ENCODE measurements around the gene FOXK2. TPM values are rescaled to one million over a fixed set of nuclear protein-coding genes. Genes with fewer than 3 reads are reported as not detected.

FOXK2 gene
- total and polyA plus RNA-seq, 2 of the 8 experiments (the other 6 are each of a cell fraction or from before 2014, with no cell fraction given), result 34.7 to 64.9 TPM

DNA sequence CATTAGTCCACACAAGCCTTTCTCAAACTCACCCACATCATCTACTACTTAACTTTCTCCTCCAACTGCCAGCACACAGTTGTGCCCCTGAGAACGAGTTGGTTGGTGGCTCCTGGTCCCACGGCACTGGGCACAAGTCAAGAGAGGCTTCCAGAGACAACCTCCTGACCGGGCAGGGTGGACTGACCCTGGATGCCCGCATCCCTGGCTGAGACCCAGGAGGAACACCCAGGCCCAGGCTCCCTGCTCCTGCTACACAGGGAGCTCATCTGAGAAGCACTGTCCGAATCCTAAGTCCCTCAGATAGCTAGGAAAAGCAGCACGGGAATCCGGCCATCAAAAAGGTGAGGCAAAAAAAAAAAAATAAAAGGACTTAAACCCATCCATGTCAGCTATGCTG is 99.7 kb downstream of the FOXK2 start:
- Histone ChIP-seq H4K91ac (replicated peaks; ENCODE audit: insufficient read length, low read length) (no peak overlapping the region), H3K23me2 (ENCODE audit: low read depth, low read length) (no peaks in the 10 kb centered on the region), H3K9ac (replicated peaks in 1 of 4; ENCODE audit: extremely low read depth in 1 of 4, low read depth in 3 of 4, low read length in 3 of 4) (no peak overlapping the region), H3K79me2 (ENCODE audit: control insufficient read depth in 1 of 2, insufficient read depth in 2 of 2, low read length in 2 of 2) (no peaks in the 10 kb centered on the region), H2BK120ac (replicated peaks; ENCODE audit: low read depth, low read length) (no peak overlapping the region), H3K4ac (replicated peaks; ENCODE audit: insufficient read length, low read depth, low read length) (no peak overlapping the region), H2BK5ac (ENCODE audit: low read depth, low read length) (no peak overlapping the region), H3K4me3 (ENCODE audit: extremely low read depth in 1 of 4, insufficient read depth in 2 of 4, low read depth in 3 of 4, low read length in 4 of 4) (no peak overlapping the region), H3K4me1 (replicated peaks in 1 of 4; ENCODE audit: control insufficient read depth in 3 of 4, insufficient read depth in 4 of 4, low read length in 3 of 4) (no peaks in the 10 kb centered on the region), H2AK5ac (ENCODE audit: low read depth, low read length) (no peak overlapping the region), H3K79me1 (ENCODE audit: low read depth, low read length) (no peaks in the 10 kb centered on the region), H2BK15ac (ENCODE audit: low read length) (no peak overlapping the region), H3K56ac (replicated peaks; ENCODE audit: insufficient read length, low read depth, low read length) (no peak overlapping the region), H3K27ac (ENCODE audit: low read depth, low read length) (no peak overlapping the region), H3K9me3 (ENCODE audit: insufficient read depth in 2 of 2, low read depth in 1 of 2, low read length in 1 of 2) (no peaks in the 10 kb centered on the region), H3K18ac (ENCODE audit: extremely low read depth, low read length) (no peak overlapping the region), H4K5ac (ENCODE audit: insufficient read length, low read depth, low read length) (no peak overlapping the region), H3K27me3 (replicated peaks in 1 of 4; ENCODE audit: control insufficient read depth in 3 of 4, extremely low read depth in 1 of 4, insufficient read depth in 3 of 4, low read length in 3 of 4) (no peaks in the 10 kb centered on the region), H4K8ac (ENCODE audit: extremely low read depth, insufficient read depth, low read length) (no peak overlapping the region), H3K36me3 (ENCODE audit: control insufficient read depth in 2 of 4, insufficient read depth in 4 of 4, low read length in 3 of 4) (peaks cover 14 to 66% (median 42%) of the 10 kb centered on the region in 4 experiments), H3K23ac (ENCODE audit: insufficient read length) (no peak overlapping the region), H3K14ac (ENCODE audit: insufficient read length) (no peak overlapping the region), H2BK12ac (ENCODE audit: low read depth, low read length) (no peak overlapping the region), H2BK20ac (ENCODE audit: low read length) (no peak overlapping the region), H3K4me2 (ENCODE audit: insufficient read depth in 1 of 2, low read depth in 2 of 2, low read length in 2 of 2) (no peak overlapping the region), H4K20me1 (replicated peaks in 1 of 2; ENCODE audit: control insufficient read depth in 1 of 2, insufficient read depth in 2 of 2, low read length in 2 of 2) (peaks cover 4 to 7% of the 10 kb centered on the region in 2 experiments), H2AFZ (ENCODE audit: low read length) (no peak overlapping the region)
- TF ChIP-seq CHD1 (IDR thresholded peaks at IDR 0.05; ENCODE audit: low read depth, low read length) (no peak), BRCA1 (IDR thresholded peaks at IDR 0.05; ENCODE audit: low read depth, low read length) (no peak), GTF2F1 (IDR thresholded peaks at IDR 0.05; ENCODE audit: borderline replicate concordance, low read depth, low read length) (no peak), POU5F1 (IDR thresholded peaks at IDR 0.05; ENCODE audit: low read depth, low read length) (no peak), FOSL1 (IDR thresholded peaks at IDR 0.05; ENCODE audit: insufficient read depth, low read depth, low read length) (no peak), RFX5 (IDR thresholded peaks at IDR 0.05; ENCODE audit: borderline replicate concordance, low read depth, low read length) (no peak), CREB1 (IDR thresholded peaks at IDR 0.05) (no peak), TEAD4 (IDR thresholded peaks at IDR 0.05; ENCODE audit: low read depth, low read length) (no peak), SIRT6 (IDR thresholded peaks at IDR 0.05; ENCODE audit: low read length) (no peak), ZNF274 (IDR thresholded peaks at IDR 0.05; ENCODE audit: borderline replicate concordance, extremely low read depth, low read length) (no peak), CTBP2 (IDR thresholded peaks at IDR 0.05; ENCODE audit: borderline replicate concordance, insufficient read depth, insufficient read length, low read length) (no peak), RAD21 (IDR thresholded peaks at IDR 0.05 in 1 of 2, conservative IDR thresholded peaks at IDR 0.05 in 1 of 2; ENCODE audit: low read depth in 2 of 2, low read length in 2 of 2) (no peak)
- TF ChIP-seq, protein P1, sequence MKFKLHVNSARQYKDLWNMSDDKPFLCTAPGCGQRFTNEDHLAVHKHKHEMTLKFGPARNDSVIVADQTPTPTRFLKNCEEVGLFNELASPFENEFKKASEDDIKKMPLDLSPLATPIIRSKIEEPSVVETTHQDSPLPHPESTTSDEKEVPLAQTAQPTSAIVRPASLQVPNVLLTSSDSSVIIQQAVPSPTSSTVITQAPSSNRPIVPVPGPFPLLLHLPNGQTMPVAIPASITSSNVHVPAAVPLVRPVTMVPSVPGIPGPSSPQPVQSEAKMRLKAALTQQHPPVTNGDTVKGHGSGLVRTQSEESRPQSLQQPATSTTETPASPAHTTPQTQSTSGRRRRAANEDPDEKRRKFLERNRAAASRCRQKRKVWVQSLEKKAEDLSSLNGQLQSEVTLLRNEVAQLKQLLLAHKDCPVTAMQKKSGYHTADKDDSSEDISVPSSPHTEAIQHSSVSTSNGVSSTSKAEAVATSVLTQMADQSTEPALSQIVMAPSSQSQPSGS (IDR thresholded peaks at IDR 0.05; ENCODE audit: low read length), result no peak
- WGBS, 2 experiments (ENCODE audit: extremely low coverage in 1 of 2, insufficient coverage in 1 of 2, insufficient read length in 1 of 2, insufficient replicate concordance in 2 of 2, low coverage in 1 of 2, low lambda C conversion rate in 2 of 2, missing lambda C conversion rate in 1 of 2), result 93% methylated on average over 7 of the region's 7 CpGs; no CpG with 5 or more reads in 1 of the 2 experiments
- FAIRE-seq (no peak), DNase-seq (ENCODE audit: low read depth in 1 of 2, low spot score in 2 of 2) (no peak)
- ChIA-PET POLR2A (ENCODE audit: partially characterized antibody) (no interaction called here), CTCF (ENCODE audit: partially characterized antibody) (interaction anchor here (1.1 kb wide), 1 partner anchor 163 kb away, joined by 3 read pairs; no protein-coding TSS in a partner anchor)
